Measurements from ENCODE around the gene FSTL1.

FSTL1 gene

DNA sequence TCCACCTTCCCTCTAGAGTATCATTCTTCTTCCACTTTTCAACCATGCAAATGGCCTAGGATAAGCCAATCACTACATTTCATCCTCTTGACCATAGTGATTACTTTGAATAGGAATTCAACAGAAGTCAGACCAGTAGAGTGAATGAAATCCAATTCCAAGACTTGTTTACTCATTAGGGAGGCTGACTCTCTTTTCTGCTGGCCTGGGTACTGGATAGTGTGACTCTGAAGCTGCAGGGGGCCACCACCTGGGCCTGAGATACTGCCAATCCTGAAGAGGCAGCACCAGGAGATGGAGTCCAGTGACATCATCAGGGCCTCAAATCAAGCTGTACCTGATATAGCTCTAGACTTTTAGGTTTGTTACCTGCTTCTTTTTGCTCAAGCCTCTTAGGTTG, 7.0 kb upstream of the FSTL1 start:
- H3K9ac ChIP-seq (ENCODE audit: low read length): no peak overlapping the region
- no peak overlapping the region for H3K27ac ChIP-seq (ENCODE audit: low read depth, low read length, poor library complexity, severe bottlenecking)
- no peaks in the 10 kb centered on the region for H3K9me3 ChIP-seq (ENCODE audit: low read length)
- no peak overlapping the region for H2AFZ ChIP-seq (ENCODE audit: low read length)
- no peak overlapping the region for H3K4me3 ChIP-seq (ENCODE audit: low read depth, low read length, poor library complexity, severe bottlenecking)
- no peak overlapping the region for H3K4me2 ChIP-seq (ENCODE audit: low read length)
- no peaks in the 10 kb centered on the region for H3K79me2 ChIP-seq (ENCODE audit: insufficient read depth, low read length)
- H3K9me2 ChIP-seq (ENCODE audit: low read depth, low read length): no peaks in the 10 kb centered on the region
- no peaks in the 10 kb centered on the region for H3F3A ChIP-seq (ENCODE audit: insufficient read depth, low read length)
- no peaks in the 10 kb centered on the region for H3K4me1 ChIP-seq (ENCODE audit: insufficient read depth, low read length, severe bottlenecking)
- H4K20me1 ChIP-seq (ENCODE audit: insufficient read depth, low read length): no peaks in the 10 kb centered on the region
- no peaks in the 10 kb centered on the region for H3K36me3 ChIP-seq (ENCODE audit: insufficient read depth, low read length)
- H3K27me3 ChIP-seq (ENCODE audit: insufficient read depth, low read length): no peaks in the 10 kb centered on the region
- TF ChIP-seq, protein P1, sequence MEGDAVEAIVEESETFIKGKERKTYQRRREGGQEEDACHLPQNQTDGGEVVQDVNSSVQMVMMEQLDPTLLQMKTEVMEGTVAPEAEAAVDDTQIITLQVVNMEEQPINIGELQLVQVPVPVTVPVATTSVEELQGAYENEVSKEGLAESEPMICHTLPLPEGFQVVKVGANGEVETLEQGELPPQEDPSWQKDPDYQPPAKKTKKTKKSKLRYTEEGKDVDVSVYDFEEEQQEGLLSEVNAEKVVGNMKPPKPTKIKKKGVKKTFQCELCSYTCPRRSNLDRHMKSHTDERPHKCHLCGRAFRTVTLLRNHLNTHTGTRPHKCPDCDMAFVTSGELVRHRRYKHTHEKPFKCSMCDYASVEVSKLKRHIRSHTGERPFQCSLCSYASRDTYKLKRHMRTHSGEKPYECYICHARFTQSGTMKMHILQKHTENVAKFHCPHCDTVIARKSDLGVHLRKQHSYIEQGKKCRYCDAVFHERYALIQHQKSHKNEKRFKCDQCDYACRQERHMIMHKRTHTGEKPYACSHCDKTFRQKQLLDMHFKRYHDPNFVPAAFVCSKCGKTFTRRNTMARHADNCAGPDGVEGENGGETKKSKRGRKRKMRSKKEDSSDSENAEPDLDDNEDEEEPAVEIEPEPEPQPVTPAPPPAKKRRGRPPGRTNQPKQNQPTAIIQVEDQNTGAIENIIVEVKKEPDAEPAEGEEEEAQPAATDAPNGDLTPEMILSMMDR (IDR thresholded peaks at IDR 0.05; ENCODE audit: low read length): no peak
- no peak for TF ChIP-seq EZH2 (IDR thresholded peaks at IDR 0.05; ENCODE audit: borderline replicate concordance, low read length)

GRCh38 chr3:120454076-120454689, 3.4 kb upstream of the FSTL1 start:
- Histone ChIP-seq H3F3A (ENCODE audit: insufficient read depth, low read length) (no peaks in the 10 kb centered on the region), H3K27me3 (ENCODE audit: insufficient read depth, low read length) (no peaks in the 10 kb centered on the region), H3K9me3 (ENCODE audit: low read length) (no peaks in the 10 kb centered on the region), H3K4me3 (ENCODE audit: low read depth, low read length, poor library complexity, severe bottlenecking) (no peak overlapping the region), H3K4me1 (ENCODE audit: insufficient read depth, low read length, severe bottlenecking) (no peaks in the 10 kb centered on the region), H3K9ac (ENCODE audit: low read length) (no peak overlapping the region), H3K27ac (ENCODE audit: low read depth, low read length, poor library complexity, severe bottlenecking) (no peak overlapping the region), H3K79me2 (ENCODE audit: insufficient read depth, low read length) (no peaks in the 10 kb centered on the region), H3K4me2 (ENCODE audit: low read length) (no peak overlapping the region), H4K20me1 (ENCODE audit: insufficient read depth, low read length) (no peaks in the 10 kb centered on the region), H3K36me3 (ENCODE audit: insufficient read depth, low read length) (no peaks in the 10 kb centered on the region), H3K9me2 (ENCODE audit: low read depth, low read length) (no peaks in the 10 kb centered on the region), H2AFZ (ENCODE audit: low read length) (no peak overlapping the region)
- no peak for TF ChIP-seq EZH2 (IDR thresholded peaks at IDR 0.05; ENCODE audit: borderline replicate concordance, low read length)
- TF ChIP-seq, protein P1 (IDR thresholded peaks at IDR 0.05; ENCODE audit: low read length): no peak

DNA sequence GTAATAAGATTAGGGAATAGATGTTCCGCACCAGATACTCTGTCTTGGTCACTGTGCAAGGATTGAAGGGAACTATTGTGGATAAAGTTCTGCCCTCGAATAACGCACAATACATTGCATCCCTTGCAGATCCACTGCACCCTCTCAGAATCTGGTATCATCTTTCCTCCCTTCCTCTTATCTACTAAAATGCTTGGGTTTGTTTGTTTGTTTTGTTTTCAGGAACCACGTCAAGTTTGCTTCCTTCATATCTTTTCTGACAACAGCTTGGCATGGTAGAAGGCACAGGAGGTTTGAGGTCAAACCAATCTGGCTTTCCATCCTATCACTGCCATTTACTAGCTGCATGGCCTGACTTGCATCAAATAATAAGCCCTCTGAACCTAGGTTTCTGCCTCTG, 2.0 kb upstream of the FSTL1 start:
- Histone ChIP-seq H3K79me2 (ENCODE audit: insufficient read depth, low read length) (no peaks in the 10 kb centered on the region), H3K27me3 (ENCODE audit: insufficient read depth, low read length) (no peaks in the 10 kb centered on the region), H3F3A (ENCODE audit: insufficient read depth, low read length) (no peaks in the 10 kb centered on the region), H3K4me3 (ENCODE audit: low read depth, low read length, poor library complexity, severe bottlenecking) (no peak overlapping the region), H4K20me1 (ENCODE audit: insufficient read depth, low read length) (no peaks in the 10 kb centered on the region), H3K4me2 (ENCODE audit: low read length) (no peak overlapping the region), H3K9ac (ENCODE audit: low read length) (no peak overlapping the region), H2AFZ (ENCODE audit: low read length) (no peak overlapping the region), H3K9me3 (ENCODE audit: low read length) (no peaks in the 10 kb centered on the region), H3K36me3 (ENCODE audit: insufficient read depth, low read length) (no peaks in the 10 kb centered on the region), H3K4me1 (ENCODE audit: insufficient read depth, low read length, severe bottlenecking) (no peaks in the 10 kb centered on the region), H3K9me2 (ENCODE audit: low read depth, low read length) (no peaks in the 10 kb centered on the region), H3K27ac (ENCODE audit: low read depth, low read length, poor library complexity, severe bottlenecking) (no peak overlapping the region)
- no peak for TF ChIP-seq EZH2 (IDR thresholded peaks at IDR 0.05; ENCODE audit: borderline replicate concordance, low read length)
- TF ChIP-seq, protein P1 (IDR thresholded peaks at IDR 0.05; ENCODE audit: low read length): no peak

All from OCI-LY1 (cell line).